HG02885 (cell line): Measurements from ENCODE around the gene NPLOC4.

Experiments used
- ATAC-seq: cut with Tn5 transposase; IDR thresholded peaks from one replicate; pipeline ENCODE4 v1.9.1; 2021; ENCODE audit warnings: mild to moderate bottlenecking; ENCODE audit not compliant: unreplicated experiment, poor library complexity

Gene NPLOC4

DNA sequence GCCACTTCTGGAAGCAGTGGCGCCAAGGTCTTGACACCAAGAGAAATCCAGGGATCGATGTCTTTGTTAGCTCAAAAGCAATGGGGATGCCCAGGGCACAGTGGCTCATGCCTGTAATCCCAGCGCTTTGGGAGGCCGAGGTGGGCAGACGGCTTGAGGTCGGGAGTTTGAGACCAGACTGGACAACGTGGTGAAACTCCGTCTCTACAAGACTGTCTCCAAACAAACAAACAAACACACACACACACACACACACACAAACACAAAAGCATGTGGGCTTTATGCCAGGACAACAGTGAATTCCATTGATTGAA is 62.3 kb downstream of the NPLOC4 start:
- no peak for ATAC-seq

GRCh38 chr17:81573794-81574642 is 62.9 kb downstream of the NPLOC4 start:
- no peak for ATAC-seq

DNA sequence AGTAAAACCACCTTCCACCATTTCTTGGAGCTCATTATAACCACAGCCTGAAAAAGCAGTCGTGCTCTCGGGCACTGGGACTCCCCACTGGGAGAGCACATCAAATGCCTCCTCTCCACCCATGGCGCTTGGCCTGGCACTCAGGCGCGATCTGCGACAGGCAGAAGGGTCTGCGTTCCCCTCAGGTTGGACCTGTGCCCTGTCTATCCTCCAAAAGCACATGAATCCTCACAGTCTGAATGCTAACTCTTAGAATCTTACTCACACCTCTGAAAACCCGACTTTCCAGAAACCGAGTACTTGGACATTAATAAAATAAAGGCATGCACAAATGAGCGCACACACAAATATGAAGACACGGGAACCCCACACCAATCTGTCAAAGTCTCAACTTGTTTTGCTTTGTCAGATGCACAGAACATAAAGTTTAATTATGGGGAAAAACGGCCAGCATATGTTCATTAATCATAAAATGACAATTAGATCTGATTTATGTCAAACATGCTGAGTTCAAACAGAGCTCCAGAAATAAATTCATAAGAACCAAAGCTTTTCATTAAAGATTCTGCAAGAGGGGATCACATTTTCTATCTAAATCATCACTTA is 64.2 kb downstream of the NPLOC4 start:
- ATAC-seq, result no peak

DNA sequence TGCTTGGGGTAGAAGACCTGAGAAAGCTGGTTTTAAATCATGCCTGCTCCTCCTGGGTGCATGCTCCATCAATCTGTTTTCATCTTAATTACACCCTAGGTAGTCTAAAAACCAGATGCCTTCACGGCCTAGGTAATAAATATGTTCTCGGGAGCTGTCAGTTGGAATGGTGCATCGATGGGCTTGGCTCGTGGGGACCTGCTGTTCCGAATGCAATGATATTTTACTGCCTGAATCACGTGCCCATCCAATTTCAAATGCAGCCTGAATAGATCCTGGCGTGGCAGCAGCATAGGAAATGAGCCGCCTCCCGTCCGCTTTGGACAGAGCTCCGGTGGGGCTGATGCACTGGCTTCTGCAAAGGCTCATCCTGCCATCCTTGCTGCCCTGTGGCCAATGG is 65.9 kb downstream of the NPLOC4 start:
- ATAC-seq, result no peak

- no peak for ATAC-seq
These were observed 66.9 kb downstream of the NPLOC4 start for GRCh38 chr17:81569986-81570514.

DNA sequence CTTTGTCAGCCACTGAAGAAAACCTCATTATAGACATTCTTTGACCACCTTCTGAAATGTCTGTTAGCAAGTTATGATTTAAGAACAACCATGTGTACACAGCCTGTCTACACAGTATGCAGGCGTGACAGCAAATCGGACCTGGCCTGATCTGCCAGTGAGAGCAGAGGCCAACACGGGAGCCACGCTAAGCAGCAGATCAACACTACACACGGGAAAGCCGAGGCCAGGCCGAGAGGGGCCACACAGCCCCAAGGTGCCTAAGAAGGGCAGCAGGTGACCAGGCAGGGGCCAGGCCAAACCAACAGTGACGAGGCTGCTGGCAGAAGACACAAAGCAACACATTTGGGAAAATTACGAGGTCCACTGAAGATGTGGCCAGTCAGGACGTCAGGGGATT is 68.5 kb downstream of the NPLOC4 start:
- ATAC-seq, result no peak

- ATAC-seq, result no peak
These were observed 69.7 kb downstream of the NPLOC4 start for GRCh38 chr17:81567191-81567590.

GRCh38 chr17:81566461-81567126 is 70.3 kb downstream of the NPLOC4 start:
- no peak for ATAC-seq

DNA sequence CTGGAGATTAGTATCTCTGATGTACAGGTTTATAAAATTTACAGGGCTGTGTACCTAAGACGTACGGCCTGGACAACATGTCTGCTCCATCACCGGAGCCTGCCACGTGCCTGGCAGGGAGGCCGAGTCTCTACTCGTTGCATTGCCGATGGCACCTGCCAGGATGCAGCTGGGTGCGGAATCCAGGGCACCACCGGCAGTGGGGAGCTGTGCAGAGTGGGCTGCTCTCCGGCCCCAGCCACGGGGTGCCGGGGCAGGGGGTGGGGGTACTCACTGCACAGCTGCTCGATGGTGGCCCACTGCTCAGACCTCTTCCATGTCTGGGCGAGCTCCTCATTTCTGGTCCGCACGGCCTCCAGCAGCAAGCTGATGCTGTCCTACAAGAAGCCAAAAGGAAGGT is 71.7 kb downstream of the NPLOC4 start:
- no peak for ATAC-seq

GRCh38 chr17:81564778-81565177 is 72.1 kb downstream of the NPLOC4 start:
- ATAC-seq, result no peak

DNA sequence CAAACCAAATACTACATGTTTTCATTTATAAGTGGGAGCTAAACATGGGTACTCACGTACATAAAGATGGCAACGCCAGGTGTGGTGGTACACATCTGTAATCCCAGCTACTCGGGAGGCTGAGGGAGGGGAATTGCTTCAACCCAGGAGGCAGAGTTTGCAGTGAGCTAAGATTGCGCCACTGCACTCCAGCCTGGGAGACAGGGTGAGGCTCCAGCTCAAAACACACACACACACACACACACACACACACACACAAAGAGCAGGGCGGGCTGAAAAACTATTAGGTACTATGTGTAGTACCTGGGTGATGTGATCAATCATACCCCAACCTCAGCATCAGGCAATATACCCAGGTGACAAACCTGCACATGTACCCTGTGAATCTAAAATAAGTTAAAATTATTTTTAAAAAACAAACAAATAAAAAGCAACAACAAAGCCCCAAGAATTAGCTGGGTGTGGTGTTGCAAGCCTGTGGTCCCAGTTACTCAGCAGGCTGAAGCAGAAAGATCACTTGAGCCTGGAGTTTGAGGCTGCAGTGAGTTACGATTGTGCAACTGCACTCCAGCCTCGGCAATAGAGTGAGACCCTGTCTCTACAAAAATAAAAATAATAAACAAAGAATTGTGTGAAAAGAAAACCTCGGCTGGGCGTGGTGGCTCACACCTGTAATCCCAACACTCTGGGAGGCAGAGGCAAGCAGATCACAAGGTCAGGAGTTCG is 72.9 kb downstream of the NPLOC4 start:
- no peak for ATAC-seq

- no peak for ATAC-seq
These were observed 75.4 kb downstream of the NPLOC4 start for GRCh38 chr17:81561494-81561885.

DNA sequence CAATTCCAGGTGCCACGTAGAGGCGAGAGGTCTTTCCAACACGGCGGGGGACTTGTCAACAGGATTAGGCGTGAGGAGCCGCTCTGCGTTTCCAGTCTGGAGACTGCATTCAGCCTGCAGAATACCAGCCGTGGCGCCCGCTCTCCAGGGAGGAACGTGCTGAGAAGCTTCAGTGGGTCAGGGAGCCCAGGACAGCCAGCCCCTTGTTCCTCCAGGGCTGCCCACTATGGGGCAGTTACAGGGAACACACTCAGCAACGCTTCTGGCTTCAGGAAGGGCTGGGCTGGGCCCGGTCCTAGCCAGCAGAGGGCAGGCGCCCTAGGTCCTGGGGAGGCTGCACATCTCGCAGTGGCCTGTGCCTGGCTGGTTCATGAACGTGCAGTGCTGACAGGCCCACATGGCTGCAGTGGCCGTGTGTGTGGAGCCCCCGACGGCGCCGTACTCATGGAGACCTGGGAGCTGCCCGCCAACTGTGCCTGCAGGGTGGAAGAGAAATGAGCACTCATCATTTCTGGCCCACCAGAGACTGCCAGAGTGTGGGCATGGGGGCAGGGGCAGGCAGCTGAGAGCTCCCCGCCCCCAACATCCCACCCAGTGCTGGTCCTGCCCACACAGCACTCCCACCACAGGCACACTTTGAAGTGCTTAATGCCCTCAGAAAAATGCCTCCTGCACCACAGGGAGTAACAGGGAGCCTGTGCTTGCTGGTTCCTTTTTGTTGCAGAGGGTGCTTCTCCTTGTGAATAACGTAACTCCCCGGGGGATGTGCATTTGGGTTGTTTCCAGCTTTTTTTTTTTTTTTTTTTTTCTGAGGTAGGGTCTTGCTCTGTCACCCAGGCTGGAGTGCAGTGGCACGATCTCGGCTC is 77.7 kb downstream of the NPLOC4 start:
- no peak for ATAC-seq

DNA sequence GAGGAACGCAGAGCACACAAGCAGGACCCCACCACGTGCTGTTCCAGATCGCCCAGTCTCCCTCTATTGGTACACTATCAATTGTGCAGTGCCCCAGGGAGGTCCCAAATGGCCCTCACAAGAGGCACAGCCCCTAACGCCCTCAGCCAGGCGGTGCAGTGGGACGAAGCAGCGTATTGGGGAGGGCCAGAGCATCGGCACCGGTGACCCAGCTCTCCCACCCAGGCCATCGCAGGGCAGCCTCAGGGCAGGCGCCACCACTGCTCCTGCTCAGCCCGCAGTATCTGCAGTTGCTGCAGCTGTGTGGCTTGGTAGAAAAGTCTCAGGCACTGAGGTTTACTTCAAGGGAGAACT is 78.8 kb downstream of the NPLOC4 start:
- no peak for ATAC-seq

GRCh38 chr17:81557276-81558114 is 79.4 kb downstream of the NPLOC4 start:
- no peak for ATAC-seq

DNA sequence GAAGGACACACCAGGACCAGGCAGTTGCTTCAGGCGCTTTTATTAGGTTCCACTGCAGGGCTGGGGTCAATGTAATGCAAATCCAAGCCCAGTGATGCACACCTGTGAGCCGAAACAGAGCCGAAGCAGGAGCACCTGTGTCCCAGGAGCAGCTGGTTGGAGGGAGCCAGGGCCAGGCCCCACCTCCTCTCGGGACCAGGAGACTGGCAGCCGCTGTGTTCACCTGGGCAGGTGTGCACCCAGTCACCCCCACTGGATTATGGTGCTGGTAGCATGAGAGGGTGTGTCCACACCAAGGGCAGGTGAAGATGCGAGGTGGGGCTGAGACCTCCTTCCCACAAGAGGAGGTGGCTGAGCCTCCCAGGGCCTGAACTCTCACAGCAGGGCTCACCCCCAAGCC is 80.0 kb downstream of the NPLOC4 start:
- ATAC-seq, result no peak

GRCh38 chr17:81556175-81556691 is 80.7 kb downstream of the NPLOC4 start:
- ATAC-seq, result no peak

DNA sequence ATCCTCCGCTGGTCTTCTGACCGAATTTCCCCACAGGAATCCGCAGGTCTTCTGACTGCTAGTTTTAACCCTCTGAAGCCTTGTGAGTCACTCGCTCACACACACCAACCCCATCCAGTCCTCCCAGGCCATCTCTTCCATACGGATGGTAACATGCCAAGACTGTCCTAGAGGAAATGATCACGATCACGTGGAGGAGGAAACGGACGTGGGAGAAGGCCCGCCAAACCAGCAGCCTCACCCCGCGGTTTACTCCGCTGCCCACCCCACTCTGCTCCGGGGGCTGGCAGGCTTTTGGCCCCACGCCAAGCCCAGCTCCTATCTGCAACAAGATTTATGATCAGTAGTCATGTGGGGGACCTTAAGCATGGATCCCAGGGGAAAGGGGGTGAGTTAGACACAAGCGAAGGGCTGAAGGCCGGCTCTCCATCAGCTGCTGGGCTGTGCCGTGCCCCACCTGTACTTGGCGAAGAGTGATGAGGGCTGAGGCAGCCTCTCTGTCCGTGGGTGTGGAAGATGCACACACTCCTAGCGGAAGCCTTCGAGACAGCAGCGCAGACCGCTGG is 83.2 kb downstream of the NPLOC4 start:
- ATAC-seq, result no peak
